Iris pigment epithelial cell (primary cell): ENCODE data around the gene TSFM.

Experiments
- DNase-seq: peaks from one replicate; pipeline ENCODE4 v3.0.0-alpha.2; 2011; ENCODE audit warnings: low read depth

TSFM gene

GRCh38 chr12:57746025-57746424 lies 36.6 kb upstream of the TSFM start:
- DNase-seq, result no peak

GRCh38 chr12:57749061-57749460 lies 33.5 kb upstream of the TSFM start:
- no peak for DNase-seq

- no peak for DNase-seq
Measured at GRCh38 chr12:57750561-57751431, 31.8 kb upstream of the TSFM start.

- no peak for DNase-seq
Measured at GRCh38 chr12:57751432-57751787, 31.2 kb upstream of the TSFM start.

- peak; percentile 100 for DNase-seq
Measured at GRCh38 chr12:57751788-57752667, 30.6 kb upstream of the TSFM start, which contains the start of gene CDK4. Gene CDK4, minus strand, starts transcription at chr12:57752310. Its CDS starts 593 bp downstream, at chr12:57751717.

- no peak for DNase-seq
Measured at GRCh38 chr12:57752668-57753000, 30.0 kb upstream of the TSFM start.

- no peak for DNase-seq
Measured at GRCh38 chr12:57753756-57754337, 28.7 kb upstream of the TSFM start.

GRCh38 chr12:57754411-57755193 lies 28.0 kb upstream of the TSFM start, which contains the start of gene MARCHF9:
Gene MARCHF9, plus strand, starts transcription at chr12:57755103. Its CDS starts 426 bp downstream, at chr12:57755529.
- DNase-seq, result no peak

GRCh38 chr12:57755194-57755453 lies 27.5 kb upstream of the TSFM start:
- no peak for DNase-seq

- DNase-seq, result no peak
Measured at GRCh38 chr12:57755454-57756372, 26.9 kb upstream of the TSFM start.

GRCh38 chr12:57756406-57757341 lies 25.9 kb upstream of the TSFM start:
- DNase-seq, result no peak

- no peak for DNase-seq
Measured at GRCh38 chr12:57757771-57758170, 24.8 kb upstream of the TSFM start.

GRCh38 chr12:57758552-57759359 lies 23.8 kb upstream of the TSFM start:
- DNase-seq, result no peak

- DNase-seq, result peak; percentile 43
Measured at GRCh38 chr12:57759360-57759980, 23.1 kb upstream of the TSFM start.

- DNase-seq, result no peak
Measured at GRCh38 chr12:57760347-57760982, 22.1 kb upstream of the TSFM start.

GRCh38 chr12:57761391-57761998 lies 21.1 kb upstream of the TSFM start:
- DNase-seq, result no peak

GRCh38 chr12:57762463-57762862 lies 20.1 kb upstream of the TSFM start:
- no peak for DNase-seq
